GM19468 (cell line): ENCODE measurements around the gene HIVEP3.

ENCODE experiments used
- ATAC-seq: cut with Tn5 transposase; IDR thresholded peaks from one replicate; pipeline ENCODE4 v1.9.1; 2021; ENCODE audit warnings: mild to moderate bottlenecking, moderate library complexity, moderate number of reproducible peaks; ENCODE audit not compliant: unreplicated experiment; ENCODE audit errors: extremely low read depth

The HIVEP3 gene

GRCh38 chr1:41535716-41536115 lies 383.0 kb downstream of the HIVEP3 start:
- ATAC-seq: no peak

DNA sequence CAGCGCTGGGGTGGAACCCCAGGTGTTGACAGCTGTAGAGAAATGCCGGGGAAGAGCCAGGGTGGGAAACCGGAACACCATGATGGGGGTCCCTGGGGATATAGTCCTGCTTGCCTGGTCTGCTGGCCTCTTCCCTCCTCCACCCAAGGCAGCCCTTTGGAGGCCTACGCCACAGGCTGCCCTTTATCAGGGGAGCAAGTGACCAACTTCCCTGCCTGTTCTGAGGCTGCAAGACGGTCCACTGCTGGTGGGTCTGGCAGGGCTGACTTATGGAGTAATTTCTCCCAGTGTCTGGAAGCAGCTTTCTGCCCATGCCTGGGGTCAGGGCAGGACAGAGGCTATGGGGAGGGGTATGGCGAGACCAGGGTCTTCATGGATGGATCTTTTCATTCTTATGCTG lies 383.4 kb downstream of the HIVEP3 start:
- no peak for ATAC-seq

GRCh38 chr1:41534181-41535076 lies 384.3 kb downstream of the HIVEP3 start:
- no peak for ATAC-seq

- no peak for ATAC-seq
These were observed 385.0 kb downstream of the HIVEP3 start for GRCh38 chr1:41533731-41534080.

GRCh38 chr1:41533016-41533730 lies 385.5 kb downstream of the HIVEP3 start:
- no peak for ATAC-seq

GRCh38 chr1:41532206-41532975 lies 386.3 kb downstream of the HIVEP3 start:
- ATAC-seq: no peak

DNA sequence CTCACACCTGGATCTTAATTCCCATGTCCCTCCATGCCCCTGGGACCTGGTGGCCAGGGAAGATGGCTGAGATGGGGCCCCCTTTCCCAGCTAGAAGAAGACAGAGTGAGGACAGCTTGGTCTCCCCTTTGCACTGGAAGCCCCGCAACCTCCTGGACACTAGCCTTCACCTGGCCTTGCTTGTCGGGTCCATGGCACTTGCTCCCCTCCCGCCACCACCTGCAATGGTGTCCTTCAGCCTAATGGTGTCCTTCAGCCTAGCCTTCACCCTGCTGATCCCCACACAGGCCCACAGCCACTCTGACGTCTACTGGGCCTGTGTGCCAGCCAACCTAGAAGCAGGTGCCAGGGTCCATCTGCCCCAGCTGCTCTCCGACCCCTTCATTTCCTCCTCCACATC lies 388.3 kb downstream of the HIVEP3 start:
- ATAC-seq: no peak

GRCh38 chr1:41529621-41530395 lies 388.9 kb downstream of the HIVEP3 start:
- ATAC-seq: no peak

- no peak for ATAC-seq
These were observed 389.8 kb downstream of the HIVEP3 start for GRCh38 chr1:41528726-41529605.

DNA sequence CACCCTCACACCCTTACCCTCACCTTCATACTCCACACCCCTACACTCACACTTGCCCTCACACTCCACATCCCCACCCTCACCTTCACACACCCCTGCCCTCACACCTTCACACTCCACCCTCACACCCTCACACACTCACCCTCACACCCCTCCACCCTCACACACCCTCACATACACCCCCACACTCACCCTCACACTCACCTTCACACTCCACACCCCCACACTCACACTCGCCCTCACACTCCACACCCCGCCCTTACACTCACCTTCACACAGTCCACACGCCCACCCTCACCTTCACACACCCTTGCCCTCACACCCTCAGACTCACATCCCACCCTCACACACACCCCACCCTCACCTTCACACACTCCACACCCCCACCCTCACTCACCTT lies 390.6 kb downstream of the HIVEP3 start:
- no peak for ATAC-seq

- no peak for ATAC-seq
These were observed 391.7 kb downstream of the HIVEP3 start for GRCh38 chr1:41526956-41527561.

- ATAC-seq: no peak
These were observed 392.7 kb downstream of the HIVEP3 start for GRCh38 chr1:41525891-41526587.

DNA sequence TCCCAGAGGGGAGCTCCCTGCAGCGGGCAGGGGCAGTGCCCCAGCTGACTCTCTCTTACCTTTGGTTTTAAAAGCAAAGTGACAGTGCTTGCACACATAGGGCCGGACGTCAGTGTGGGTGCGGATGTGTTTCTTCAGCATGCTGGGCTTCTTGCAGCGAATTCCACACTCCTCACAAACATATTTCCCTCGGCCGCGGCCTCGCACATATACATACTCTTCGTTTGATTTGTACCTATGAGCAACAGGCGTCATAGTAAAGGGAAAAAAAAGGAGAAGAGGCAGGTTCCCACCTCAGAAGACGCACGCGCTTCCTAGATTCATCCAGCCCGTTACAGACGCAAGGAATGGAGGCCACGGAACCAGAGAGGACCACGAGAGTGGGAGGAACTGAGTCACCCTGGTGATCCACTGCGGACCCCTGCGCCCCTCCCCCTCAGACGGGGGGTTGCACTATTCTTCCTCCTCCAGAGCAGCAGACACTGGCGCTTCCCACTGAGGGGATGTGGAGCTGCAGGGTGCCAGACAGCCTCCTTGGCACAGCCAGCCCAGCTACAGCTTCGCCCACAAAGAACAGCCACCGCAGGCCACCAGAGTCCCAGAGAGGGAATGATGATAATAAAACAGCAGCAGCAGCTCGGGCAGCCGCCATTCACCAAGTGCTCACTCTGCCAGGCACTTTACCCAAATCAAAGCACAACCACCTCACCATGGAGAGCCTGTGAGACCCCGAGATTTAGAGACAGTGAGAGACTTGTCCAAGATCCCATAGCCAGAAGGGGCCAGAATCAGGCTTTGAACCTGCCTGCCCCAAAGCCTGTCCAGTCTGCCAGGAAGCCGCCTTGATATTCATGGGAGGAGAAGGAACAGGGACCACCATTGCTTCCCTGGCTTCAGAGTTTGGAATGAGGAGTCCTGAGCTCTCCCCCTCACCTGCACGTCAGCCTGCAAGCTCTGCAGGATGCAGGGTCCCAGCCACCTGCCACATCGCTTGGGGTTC lies 393.7 kb downstream of the HIVEP3 start:
- no peak for ATAC-seq

- ATAC-seq: no peak
These were observed 394.6 kb downstream of the HIVEP3 start for GRCh38 chr1:41523949-41524675.

- no peak for ATAC-seq
These were observed 395.7 kb downstream of the HIVEP3 start for GRCh38 chr1:41523071-41523470.

- no peak for ATAC-seq
These were observed 397.0 kb downstream of the HIVEP3 start for GRCh38 chr1:41521766-41522165.
